Pancreas (tissue), 10 donors: ENCODE results near the gene ITGB8. TPM values are rescaled to one million over a fixed set of nuclear protein-coding genes. Genes with fewer than 3 reads are reported as not detected.

Source experiments
- ATAC-seq, 4 donors: fragments of 200-7000 bp; cut with Tn5 transposase; one replicate each; pipeline versions ENCODE4 v1.8.0 to v1.9.1; 2020; ENCODE audit warnings: mild to moderate bottlenecking in 4 of 4, moderate library complexity in 4 of 4
- DNase-seq, 6 donors: peaks; one replicate each; pipeline ENCODE4 v3.0.0-alpha.2; 2020
- FAIRE-seq: peaks from 2 replicates; lab custom pipeline; 2012; peaks lifted over from hg19 to GRCh38; lab: Jason Lieb, UNC
- H3K27ac ChIP-seq, 4 donors: fragments of 200-600 bp; sonication (generic); 1 replicate in 3 of 4; 2 replicates in 1 of 4; pipeline versions ENCODE4 v1.5.0 to v1.8.0; 2020
- H3K27me3 ChIP-seq, 4 donors: fragments of 200-600 bp; one replicate each; pipeline ENCODE4 v1.8.0; 2021
- H3K36me3 ChIP-seq, 3 donors: fragments of 200-600 bp; sonication (generic) in 1 of 3; one replicate each; pipeline versions ENCODE4 v1.5.0 to v1.8.0; 2020 to 2021
- H3K4me1 ChIP-seq, 3 donors: fragments of 200-600 bp; one replicate each; pipeline ENCODE4 v1.8.0; 2021
- H3K4me3 ChIP-seq, 4 donors: fragments of 200-600 bp; sonication (generic) in 2 of 4; one replicate each; pipeline versions ENCODE4 v1.5.0 to v1.8.0; 2020 to 2021
- H3K9me3 ChIP-seq, 4 donors: fragments of 200-600 bp; one replicate each; pipeline ENCODE4 v1.8.0; 2021
- CTCF ChIP-seq, 4 donors: fragments of 200-600 bp; sonication (generic) in 3 of 4; IDR thresholded peaks; one replicate each; pipeline versions ENCODE4 v1.5.0 to v1.8.0; 2021; ENCODE audit warnings: antibody characterized with exemption in 4 of 4
- WGBS, 2 donors: extraction: QIAGEN DNeasy Blood & Tissue Kit; methylation state at CpG; one replicate each; pipeline ENCODE4 v1.1.7; 2013; 5-methylcytosine and 5-hydroxymethylcytosine counted together
- intact Hi-C, 3 donors: fragments of 100-400 bp; cut with DNase I; formaldehyde crosslinking; loops; one replicate each; pipeline versions ENCODE4 v1.11.1 to v1.14.2; 2022
- polyA plus RNA-seq, 2 donors: library from polyadenylated mRNA; stranded (reverse); fragments of 200-250 nt; gene quantifications; one replicate each; pipeline ENCODE4 v1.2.3, GENCODE V29; 2013
- total RNA-seq, 6 donors: library from RNA; stranded (reverse); fragmentation: NEBNext Ultra II Directional in 4 of 6; extraction: Animal tissue kit (Norgen Biotek cat#: 25700) in 4 of 6; gene quantifications; one replicate each; pipeline versions ENCODE4 v1.2.1 to v1.2.4, GENCODE V29; 2021 to 2023
- donor health status: healthy with polysubstance abuse.
- donor health status: DM: no; HTN: no; CAD: no; lungs with moderate emphysema.
- donor health status: DM: no; HTN: no; CAD: no.
- donor health status: control.
- donor health status: control.
- donor health status: Bipolar disorder and iron deficiency.
- donor health status: DM: yes; HTN: yes; CAD: no.
- donor health status: DM: no; HTN: no; CAD: no.
- donor health status: DM: no; HTN: no; CAD: no.
- donor health status: DM: yes; HTN: yes; CAD: no.

The ITGB8 gene
- total and polyA plus RNA-seq, 8 donors: 3.9 to 39.8 (median 11.5) TPM

- FAIRE-seq (no peak), DNase-seq (no peak), ATAC-seq (peak in 3 of 4 donors; percentile 21 to 29 (median 27))
- intact Hi-C loops: no loop called here
- Histone ChIP-seq H3K4me1 (peaks cover 0 to 3% (median 0%) of the 10 kb centered on the region in 3 donors), H3K36me3 (no peaks in the 10 kb centered on the region), H3K27ac (no peak overlapping the region), H3K4me3 (no peak overlapping the region), H3K27me3 (no peaks in the 10 kb centered on the region), H3K9me3 (no peaks in the 10 kb centered on the region)
- 67 to 74% methylated on average over 1 of the region's 1 CpG for WGBS, 2 donors
- no peak for TF ChIP-seq CTCF (IDR thresholded peaks at IDR 0.05)
Measured at GRCh38 chr7:20359341-20359963, 28.8 kb downstream of the ITGB8 start.

- no peak for TF ChIP-seq CTCF (IDR thresholded peaks at IDR 0.05)
- Histone ChIP-seq H3K4me3 (no peak overlapping the region), H3K36me3 (peaks cover 0 to 17% (median 0%) of the 10 kb centered on the region in 3 donors), H3K27me3 (no peaks in the 10 kb centered on the region), H3K27ac (no peak overlapping the region), H3K9me3 (no peaks in the 10 kb centered on the region), H3K4me1 (no peaks in the 10 kb centered on the region)
- no peak for DNase-seq
- 59 to 76% methylated on average over 2 of the region's 2 CpGs for WGBS, 2 donors
- intact Hi-C loops: no loop called here
- no peak for ATAC-seq
- no peak for FAIRE-seq
Measured at GRCh38 chr7:20362574-20363253, 32.0 kb downstream of the ITGB8 start.

- intact Hi-C loops: no loop called here
Measured at GRCh38 chr7:20364571-20365196, 34.0 kb downstream of the ITGB8 start.

GRCh38 chr7:20365486-20365885 is 34.8 kb downstream of the ITGB8 start:
- Histone ChIP-seq H3K4me1 (no peaks in the 10 kb centered on the region), H3K27ac (no peak overlapping the region), H3K9me3 (no peaks in the 10 kb centered on the region), H3K36me3 (peaks cover 0 to 21% (median 0%) of the 10 kb centered on the region in 3 donors), H3K27me3 (no peaks in the 10 kb centered on the region), H3K4me3 (no peak overlapping the region)
- ATAC-seq (no peak), DNase-seq (no peak), FAIRE-seq (no peak)
- WGBS, 2 donors: 68 to 79% methylated on average over 4 of the region's 4 CpGs
- intact Hi-C loops: no loop called here
- TF ChIP-seq CTCF (IDR thresholded peaks at IDR 0.05): no peak

More at GRCh38 chr7:20364571-20365196, 34.0 kb downstream of the ITGB8 start:
- FAIRE-seq (no peak), ATAC-seq (no peak), DNase-seq (no peak)
- Histone ChIP-seq H3K27me3 (no peaks in the 10 kb centered on the region), H3K36me3 (peaks cover 0 to 21% (median 0%) of the 10 kb centered on the region in 3 donors), H3K4me1 (no peaks in the 10 kb centered on the region), H3K9me3 (no peaks in the 10 kb centered on the region), H3K27ac (no peak overlapping the region), H3K4me3 (no peak overlapping the region)
- no peak for TF ChIP-seq CTCF (IDR thresholded peaks at IDR 0.05)
- 70 to 89% methylated on average over 4 of the region's 4 CpGs for WGBS, 2 donors
